ENCODE measurements around the gene INKA2.
A peak's percentile ranks its signal among the peaks of the same experiment; 100 is the strongest.
"Not testable (repeated sequence)": the region's sequence is repeated elsewhere in the genome, so short reads cannot be mapped to it uniquely, and the experiment has no call there.

INKA2 gene

DNA sequence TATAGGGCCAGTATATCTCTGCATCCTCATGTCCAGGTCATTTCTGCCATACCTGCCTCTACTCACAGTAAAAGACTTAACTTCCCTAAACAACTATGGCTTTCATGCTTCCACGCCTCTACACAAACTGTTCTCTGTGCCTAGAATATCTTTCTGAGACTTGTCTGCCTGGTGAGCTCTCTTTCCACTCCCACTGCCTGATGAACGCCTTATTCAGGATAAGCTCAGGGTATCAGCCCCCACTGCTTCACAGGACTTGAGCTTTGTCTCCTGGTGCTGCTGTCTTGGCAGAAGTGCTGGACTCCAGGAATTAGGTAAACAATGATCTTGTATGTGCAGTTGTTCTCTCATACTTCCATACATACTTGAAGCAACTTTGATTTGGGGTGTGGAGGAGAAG, 11.7 kb upstream of the INKA2 start:
- DNase-seq (ENCODE audit: low spot score), result no peak

DNA sequence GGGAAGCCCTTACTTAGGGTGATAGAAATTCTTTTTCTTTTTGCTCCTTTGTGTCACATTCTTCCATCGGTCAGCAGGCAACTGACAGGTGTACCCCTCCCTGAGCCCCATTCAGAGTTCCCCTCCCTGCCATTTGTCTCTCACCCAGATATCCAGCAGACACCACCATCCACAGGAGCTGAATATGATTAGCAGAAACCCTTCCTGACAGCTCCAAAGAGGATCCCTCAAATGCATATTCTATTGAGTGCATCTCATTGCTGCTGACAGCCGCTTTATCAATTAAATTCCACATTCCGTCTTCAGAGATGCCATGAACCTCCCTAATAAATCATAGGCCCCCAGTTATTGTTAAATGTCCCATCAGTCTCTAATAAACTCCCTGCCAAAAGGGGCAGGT, 10.4 kb upstream of the INKA2 start:
- no peak for DNase-seq (ENCODE audit: low spot score)

DNA sequence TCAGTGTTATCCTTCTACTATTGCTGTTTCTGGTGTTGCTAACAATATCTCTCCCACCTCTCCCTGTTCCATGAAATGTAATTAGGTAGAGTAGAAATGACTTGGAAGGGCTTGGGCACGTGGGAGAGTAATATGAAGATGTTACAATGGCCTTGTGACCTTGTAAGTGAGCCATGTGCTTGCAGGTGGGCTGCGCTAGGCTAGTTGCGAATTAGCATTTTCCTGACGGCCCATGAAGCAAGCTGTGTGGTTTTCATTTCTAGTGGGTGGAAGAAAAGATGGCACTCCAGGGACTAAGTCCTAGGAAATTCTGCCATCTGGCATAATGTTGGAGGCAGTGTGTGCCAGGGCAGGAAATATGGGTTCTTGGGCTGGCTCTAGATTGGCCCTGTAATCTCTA, 8.8 kb upstream of the INKA2 start:
- DNase-seq (ENCODE audit: low spot score), result no peak

GRCh38 chr1:111747282-111747734, 8.1 kb upstream of the INKA2 start:
- DNase-seq (ENCODE audit: low spot score), result peak; percentile 91

DNA sequence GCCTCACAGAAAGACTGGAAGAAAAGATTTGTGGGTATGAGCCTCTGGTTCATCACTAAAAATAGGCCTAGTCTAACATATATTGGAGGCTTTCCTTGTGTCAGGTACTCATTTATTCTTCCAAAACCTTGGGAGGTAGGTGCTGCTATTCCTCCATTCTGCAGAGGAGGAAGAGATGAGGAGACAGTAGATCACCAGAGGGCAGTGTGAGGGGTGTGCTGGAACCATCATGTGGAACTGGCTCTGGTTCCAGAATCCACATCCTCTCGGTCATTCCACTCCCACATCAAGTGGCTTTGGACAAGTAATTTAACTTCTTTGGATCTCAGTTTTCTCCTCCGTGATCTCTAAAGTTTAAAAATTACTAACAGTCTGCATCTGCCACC, 7.4 kb upstream of the INKA2 start:
- no peak for DNase-seq (ENCODE audit: low spot score)

DNA sequence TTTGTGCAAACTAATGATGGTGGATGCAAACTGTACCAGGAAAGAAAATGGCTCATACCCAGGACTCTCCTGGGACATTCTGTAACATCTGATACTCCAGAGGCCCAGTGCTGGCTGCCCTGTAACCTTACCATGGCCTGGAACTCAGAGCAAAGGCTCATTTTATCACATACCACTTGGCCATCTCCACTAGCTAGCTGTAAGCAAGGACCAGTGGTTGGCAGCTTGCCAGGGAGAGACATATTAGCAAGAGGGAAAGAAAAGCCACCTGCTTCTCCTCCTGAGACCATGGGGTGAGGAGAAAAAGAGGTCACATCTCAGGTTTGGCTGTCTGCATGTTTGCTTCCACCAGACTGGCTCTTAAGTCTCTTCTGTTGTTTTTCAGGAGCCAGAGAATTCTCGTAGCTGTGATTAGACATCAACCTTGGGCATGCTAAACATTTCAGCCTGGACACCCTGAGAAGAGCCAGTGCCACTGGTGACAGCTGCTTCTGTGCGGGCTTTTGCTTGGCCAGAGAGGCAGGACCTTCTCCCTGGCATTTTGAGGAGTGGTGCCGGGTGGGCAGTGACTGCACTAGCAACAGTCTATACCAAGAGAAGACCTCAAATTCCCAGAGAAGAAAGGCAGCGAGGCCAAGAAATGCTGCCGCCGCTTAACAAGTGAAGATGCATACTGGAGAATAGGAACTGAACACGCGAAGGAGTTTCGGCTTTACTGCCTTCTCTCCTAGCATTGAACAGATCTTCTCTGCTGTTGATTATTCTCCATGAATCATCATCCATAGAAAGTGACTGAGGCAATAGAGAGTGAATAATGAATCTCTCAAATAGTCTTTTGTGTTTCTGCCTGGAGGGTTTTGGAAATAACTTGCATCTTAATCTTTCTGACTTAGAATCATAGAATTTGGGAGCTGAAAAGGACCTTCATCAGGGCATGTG, 6.7 kb upstream of the INKA2 start:
- no peak for DNase-seq (ENCODE audit: low spot score)

GRCh38 chr1:111743679-111744101, 4.5 kb upstream of the INKA2 start:
- no peak for DNase-seq (ENCODE audit: low spot score)

DNA sequence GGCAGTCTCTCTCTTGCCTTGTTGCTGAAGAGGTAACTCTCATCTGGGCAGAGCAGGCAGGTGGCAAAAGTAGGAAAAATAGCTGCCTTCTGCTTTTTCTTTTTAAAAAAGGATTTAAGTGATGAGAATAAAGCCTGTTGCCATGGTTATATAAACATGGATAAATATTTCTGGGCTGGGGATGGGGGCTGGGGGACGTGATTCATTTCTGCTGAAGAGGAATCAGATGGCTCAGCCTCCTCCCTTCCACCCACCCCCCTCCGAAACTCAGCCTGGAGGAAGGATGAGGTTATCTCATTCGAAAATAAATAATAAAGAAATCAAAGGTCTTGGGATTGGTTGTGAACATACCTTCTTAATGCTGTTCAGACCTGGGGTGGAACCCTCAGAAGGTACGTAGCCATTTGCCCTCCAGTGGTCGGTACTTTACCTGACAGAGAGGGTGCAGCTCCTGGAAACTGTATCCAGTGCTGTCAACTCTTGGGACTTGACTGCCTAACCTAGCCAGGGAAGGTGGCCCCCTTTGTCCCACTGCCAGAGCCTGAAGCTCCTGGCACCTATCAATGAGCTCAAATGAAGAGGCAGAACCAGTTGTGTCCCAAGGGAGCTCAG, 3.8 kb upstream of the INKA2 start:
- DNase-seq (ENCODE audit: low spot score), result no peak

DNA sequence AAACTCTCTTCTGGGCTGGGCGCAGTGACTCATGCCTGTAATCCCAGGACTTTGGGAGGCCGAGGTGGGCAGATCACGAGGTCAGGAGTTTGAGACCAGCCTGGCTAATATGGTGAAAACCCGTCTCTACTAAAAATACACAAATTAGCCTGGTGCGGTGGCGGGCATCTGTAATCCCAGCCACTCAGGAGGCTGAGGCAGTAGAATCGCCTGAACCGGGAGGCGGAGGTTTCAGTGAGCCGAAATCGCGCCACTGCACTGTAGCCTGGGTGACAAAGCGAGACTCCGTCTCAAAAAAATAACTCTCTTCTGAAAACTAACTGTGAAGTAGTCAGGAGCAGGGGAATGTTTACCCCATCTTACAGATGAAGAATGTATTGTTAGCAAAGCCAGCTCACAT, 3.1 kb upstream of the INKA2 start:
- not testable (repeated sequence) for DNase-seq (ENCODE audit: low spot score)

DNA sequence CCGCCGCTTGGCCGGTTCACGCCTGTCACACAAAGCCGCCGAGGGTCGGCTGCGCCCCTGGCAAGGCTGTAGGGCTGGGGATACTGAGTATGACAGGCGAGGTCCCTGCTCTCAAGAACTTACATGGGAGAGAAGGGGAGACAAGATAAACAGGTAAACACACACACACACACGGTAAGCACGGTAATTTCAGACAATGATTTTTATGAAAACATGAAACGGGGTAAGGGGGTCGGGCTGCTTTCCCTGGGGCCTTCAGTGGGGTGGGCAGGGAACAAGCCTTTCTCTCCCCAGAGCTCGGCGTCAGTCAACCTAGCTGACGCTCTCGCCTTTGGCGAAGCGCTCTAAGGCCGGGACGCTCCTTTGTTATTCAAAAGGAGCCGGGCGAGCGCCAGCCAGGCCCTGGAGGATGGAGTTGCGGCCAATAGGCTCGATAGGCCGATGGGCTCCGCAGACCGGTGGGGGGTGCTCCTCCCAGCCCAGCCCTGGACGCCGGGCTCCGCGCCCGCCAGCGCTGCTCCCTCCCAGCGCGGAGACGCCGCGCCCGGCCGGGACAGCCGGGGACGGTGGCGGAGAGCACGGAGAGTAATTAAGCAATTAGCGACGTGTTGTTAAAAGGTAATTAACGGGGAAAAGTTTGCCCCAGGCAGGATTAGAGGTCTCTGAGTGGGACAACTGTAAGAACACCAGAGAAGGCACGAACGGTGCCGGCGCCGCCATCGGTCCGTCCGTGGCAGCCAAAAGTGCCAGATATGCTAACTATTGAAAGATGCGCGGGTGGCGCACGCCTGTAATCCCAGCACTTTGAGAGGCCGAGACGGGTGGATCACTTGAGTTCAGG, 950 bp upstream of the INKA2 start:
- no peak for DNase-seq (ENCODE audit: low spot score)

DNA sequence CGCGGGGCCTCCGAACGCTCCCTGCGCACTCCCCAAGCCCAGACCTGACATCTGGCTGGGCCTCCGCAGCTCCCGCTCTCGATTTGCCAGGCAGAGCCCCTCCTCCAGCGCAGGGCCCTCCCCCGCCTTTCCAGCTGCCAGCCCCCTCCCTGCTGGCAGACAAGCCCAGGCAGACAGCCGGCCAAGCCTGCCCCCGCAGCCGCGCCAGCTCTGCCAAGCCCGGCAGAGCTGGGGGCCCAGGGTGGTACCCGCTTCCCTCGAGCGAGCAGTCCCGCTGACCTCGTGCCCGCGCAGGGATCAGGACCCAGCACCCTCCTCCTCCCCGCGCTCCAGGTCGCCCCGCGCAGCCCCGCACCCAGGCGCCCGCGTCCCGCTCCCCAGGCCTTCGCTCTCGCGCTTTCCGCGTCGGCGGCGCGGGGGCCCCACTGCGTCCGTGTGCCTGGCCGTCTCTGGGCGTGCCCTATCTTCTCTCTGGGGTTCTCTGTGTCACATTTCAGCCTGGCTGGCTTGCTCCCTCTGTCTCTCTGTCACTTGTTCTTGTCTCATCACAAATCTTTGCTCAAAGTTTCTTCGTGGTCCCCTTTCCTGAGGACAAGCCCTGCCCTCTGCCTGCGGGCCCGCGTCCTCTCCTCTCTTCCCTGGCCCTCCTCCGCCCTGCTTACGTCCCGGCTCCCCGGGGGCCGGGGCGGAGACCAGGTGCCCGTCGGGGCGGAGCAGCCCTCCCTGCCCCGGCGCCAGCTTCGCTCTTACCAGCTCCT, 580 bp downstream of the INKA2 start:
- peak; percentile 12 for DNase-seq (ENCODE audit: low spot score)

DNA sequence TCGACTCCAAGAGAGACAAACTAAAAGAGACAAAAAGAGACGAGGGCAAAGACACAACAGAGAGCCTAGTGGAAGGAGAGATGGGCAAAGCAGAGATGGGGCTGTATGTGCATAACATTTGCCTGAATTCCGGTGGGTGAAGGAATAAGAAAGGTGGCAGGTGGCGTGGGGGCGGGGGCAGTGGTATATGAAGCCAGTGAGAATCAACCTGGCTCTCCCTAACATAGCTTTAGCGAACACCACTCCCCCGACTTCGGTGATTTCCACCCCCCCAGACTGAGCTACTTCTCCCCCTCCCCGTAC, 1.1 kb downstream of the INKA2 start:
- DNase-seq (ENCODE audit: low spot score), result no peak

DNA sequence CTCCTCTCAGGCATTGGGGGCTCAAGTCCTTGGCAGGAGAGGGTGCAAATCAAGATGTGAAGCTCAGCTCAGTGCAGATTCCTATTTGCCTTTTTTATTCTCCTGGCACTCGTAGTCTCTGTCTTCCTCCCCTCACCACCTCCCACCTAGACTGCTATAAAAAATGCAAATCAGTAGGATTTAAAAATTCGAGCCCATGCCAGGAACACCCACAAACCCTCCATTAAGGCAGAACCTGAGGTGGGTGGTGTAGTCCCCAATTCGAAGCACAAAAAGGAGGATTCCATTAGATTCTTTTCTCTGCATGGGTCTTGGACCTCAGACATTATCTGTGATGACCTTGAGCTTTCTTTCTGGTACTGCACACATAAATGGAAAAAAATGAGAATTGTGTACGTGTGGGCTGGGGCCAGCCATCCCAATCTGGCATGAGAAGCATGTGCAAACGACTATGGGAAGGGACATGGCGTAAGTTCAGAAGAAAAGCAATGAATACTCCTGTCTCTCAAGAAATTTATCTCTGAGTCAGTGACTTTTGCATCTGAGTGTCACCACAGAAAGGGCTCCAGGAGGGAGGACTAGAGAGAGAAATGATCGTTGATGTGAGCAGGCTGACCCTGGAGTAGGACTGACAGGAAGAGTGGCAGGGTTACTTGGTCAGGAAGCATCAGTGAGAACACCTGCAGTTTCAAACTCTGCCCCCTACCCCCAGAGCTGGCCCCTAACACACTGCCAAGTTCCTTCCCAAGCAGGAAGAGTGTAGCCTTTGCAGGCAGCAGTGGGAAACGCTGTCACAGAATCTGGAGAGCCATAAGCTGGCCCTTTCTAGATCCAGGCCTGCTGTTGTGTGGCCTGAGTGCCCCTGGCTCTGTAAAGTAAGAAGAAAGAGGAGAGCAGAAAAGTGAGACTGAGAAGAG, 1.7 kb downstream of the INKA2 start:
- no peak for DNase-seq (ENCODE audit: low spot score)

DNA sequence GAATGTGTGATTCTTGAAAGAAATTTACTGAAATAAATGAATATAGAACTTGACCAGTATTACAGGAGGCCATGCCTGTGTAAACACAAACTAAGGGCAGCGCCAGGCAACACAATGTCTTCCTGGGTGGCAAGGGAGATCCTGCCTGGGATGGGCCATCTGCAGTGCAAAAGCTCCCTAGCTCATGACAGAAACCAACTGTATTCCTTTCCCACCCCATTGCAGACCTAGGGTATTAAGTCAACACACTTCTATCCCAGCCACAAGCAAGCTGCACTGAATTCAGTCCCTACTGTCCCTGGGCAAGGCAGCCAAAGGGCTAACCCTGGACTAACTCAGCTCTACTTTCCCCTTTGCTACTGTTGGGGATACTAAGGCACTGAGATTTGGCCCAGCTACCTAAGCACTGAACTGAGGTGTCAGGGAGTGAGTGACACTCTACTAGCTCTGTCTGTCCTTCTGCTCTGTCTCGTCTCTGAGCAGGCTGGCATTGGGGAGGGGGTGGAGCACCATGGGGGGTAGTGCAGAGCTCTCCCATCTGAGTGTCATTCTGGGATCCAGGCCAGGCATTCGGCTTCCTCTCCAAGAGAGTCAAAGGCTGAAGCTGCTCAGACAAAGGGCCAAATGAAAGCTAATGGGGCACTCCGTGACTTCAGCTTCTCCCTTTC, 2.5 kb downstream of the INKA2 start:
- DNase-seq (ENCODE audit: low spot score), result no peak

GRCh38 chr1:111735858-111736544, 3.2 kb downstream of the INKA2 start:
- no peak for DNase-seq (ENCODE audit: low spot score)

DNA sequence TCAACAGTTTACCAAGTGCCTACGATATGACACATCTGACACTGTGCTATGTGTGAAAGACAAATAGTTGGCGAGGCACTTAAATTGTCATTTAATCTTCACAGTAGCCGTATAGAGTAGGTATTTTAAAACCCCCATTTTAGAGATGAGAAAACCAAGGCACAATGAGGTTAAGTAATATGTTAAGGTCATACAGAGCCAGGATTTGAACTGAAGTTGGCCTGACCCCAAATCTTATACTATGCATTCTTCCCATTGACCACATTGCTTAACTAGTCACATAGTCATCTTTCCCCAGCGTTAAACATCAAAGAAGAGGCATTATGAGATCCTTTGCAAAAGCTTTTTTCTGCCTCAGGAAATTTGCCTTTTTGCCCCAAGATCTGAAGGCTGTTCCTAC, 3.9 kb downstream of the INKA2 start:
- DNase-seq (ENCODE audit: low spot score), result no peak

DNA sequence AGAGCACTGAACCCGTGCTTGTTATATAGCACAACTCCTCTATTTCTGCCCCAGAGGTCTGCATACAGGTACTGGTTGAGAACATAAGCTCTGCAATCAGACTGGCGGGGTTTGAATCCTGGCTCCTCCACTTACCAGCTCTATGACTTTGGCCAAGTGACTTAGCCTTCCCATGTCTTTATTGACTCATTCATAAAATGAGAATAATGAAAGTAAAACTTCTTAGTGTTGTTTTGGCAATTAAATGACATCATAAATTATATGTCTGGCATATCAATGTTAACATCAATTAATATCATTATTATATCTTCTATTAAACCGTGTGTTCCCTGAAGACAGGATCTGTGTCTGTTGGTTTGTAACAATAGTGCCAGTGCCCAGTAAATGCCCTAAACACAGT, 4.3 kb downstream of the INKA2 start:
- no peak for DNase-seq (ENCODE audit: low spot score)

DNA sequence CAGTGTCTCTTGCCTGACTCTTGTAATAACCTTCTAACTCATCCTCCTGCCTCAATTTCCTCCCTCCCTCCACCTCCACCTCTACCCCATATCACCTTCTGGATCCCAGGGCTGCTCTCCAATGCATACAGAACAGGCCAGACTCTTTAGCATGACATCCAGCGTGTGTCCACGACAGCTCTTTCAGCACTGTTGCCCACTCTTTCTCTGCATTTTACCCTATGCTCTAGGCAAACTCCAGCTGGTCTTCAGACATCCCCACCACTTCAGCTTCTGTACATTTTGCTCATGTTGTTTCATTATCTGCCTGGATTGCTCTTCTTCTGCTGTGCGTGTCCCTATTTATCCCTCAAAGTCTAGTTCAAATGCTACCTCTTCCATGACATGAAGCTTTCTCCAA, 4.8 kb downstream of the INKA2 start:
- no peak for DNase-seq (ENCODE audit: low spot score)

DNA sequence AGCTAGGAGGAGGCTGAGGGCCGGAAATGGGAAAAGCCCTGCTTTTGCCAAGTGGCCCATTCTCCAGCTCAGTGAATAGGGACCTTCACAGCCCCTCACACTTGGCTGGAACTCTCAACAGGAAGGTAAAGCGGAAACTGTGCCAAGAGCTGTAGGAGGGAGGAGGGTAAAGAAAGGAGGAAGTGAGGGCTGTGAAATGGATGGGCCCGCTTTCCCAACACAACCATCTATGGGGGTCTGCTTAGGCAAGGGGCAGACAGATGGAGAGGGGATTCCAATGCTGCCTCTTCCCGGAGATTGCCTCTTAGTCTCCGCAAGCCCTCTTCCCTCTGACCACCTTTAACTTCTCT, 5.2 kb downstream of the INKA2 start:
- no peak for DNase-seq (ENCODE audit: low spot score)
